Left kidney (tissue), 2 donors: ENCODE measurements around the gene COL25A1. TPM values are rescaled to one million over a fixed set of nuclear protein-coding genes. Genes with fewer than 3 reads are reported as not detected.
"Not testable (repeated sequence)": the region's sequence is repeated elsewhere in the genome, so short reads cannot be mapped to it uniquely, and the experiment has no call there.

Source experiments
- DNase-seq: peaks from one replicate; pipeline ENCODE4 v3.0.0-alpha.2; 2013
- polyA plus RNA-seq: library from polyadenylated mRNA; unstranded; fragments of 120-200 nt; gene quantifications from one replicate; pipeline ENCODE4 v1.2.1, GENCODE V29; 2013; ENCODE audit not compliant: insufficient read length

The COL25A1 gene
- polyA plus RNA-seq, 1 donor, result 19.6 TPM

GRCh38 chr4:109123951-109124350 is 178.5 kb downstream of the COL25A1 start:
- DNase-seq, result no peak

- no peak for DNase-seq
These were observed 180.9 kb downstream of the COL25A1 start for GRCh38 chr4:109121561-109121960.

GRCh38 chr4:109119852-109120251 is 182.6 kb downstream of the COL25A1 start:
- no peak for DNase-seq

GRCh38 chr4:109118635-109119034 is 183.8 kb downstream of the COL25A1 start:
- no peak for DNase-seq

GRCh38 chr4:109114501-109114900 is 188.0 kb downstream of the COL25A1 start:
- no peak for DNase-seq

GRCh38 chr4:109113521-109113920 is 188.9 kb downstream of the COL25A1 start:
- peak; percentile 15 for DNase-seq

GRCh38 chr4:109111031-109111430 is 191.4 kb downstream of the COL25A1 start:
- no peak for DNase-seq

- DNase-seq, result not testable (repeated sequence)
These were observed 194.2 kb downstream of the COL25A1 start for GRCh38 chr4:109108215-109108614.

GRCh38 chr4:109094056-109094455 is 208.4 kb downstream of the COL25A1 start:
- no peak for DNase-seq

GRCh38 chr4:109091727-109092409 is 210.6 kb downstream of the COL25A1 start:
- DNase-seq, result no peak

- no peak for DNase-seq
These were observed 218.5 kb downstream of the COL25A1 start for GRCh38 chr4:109083911-109084310.

- no peak for DNase-seq
These were observed 222.7 kb downstream of the COL25A1 start for GRCh38 chr4:109079731-109080130.

- DNase-seq, result no peak
These were observed 223.3 kb downstream of the COL25A1 start for GRCh38 chr4:109079201-109079600.

- DNase-seq, result no peak
These were observed 223.7 kb downstream of the COL25A1 start for GRCh38 chr4:109078724-109079123.

GRCh38 chr4:109077505-109077904 is 225.0 kb downstream of the COL25A1 start:
- no peak for DNase-seq

- DNase-seq, result not testable (repeated sequence)
These were observed 225.7 kb downstream of the COL25A1 start for GRCh38 chr4:109076709-109077108.

- no peak for DNase-seq
These were observed 226.8 kb downstream of the COL25A1 start for GRCh38 chr4:109075621-109076020.

GRCh38 chr4:109072595-109072994 is 229.9 kb downstream of the COL25A1 start:
- no peak for DNase-seq

GRCh38 chr4:109070677-109071076 is 231.8 kb downstream of the COL25A1 start:
- DNase-seq, result not testable (repeated sequence)

GRCh38 chr4:109067508-109068235 is 234.8 kb downstream of the COL25A1 start:
- DNase-seq, result no peak

- no peak for DNase-seq
These were observed 237.5 kb downstream of the COL25A1 start for GRCh38 chr4:109065006-109065405.

- no peak for DNase-seq
These were observed 249.2 kb downstream of the COL25A1 start for GRCh38 chr4:109053257-109053656.

- DNase-seq, result no peak
These were observed 249.6 kb downstream of the COL25A1 start for GRCh38 chr4:109052821-109053220.

GRCh38 chr4:109051054-109051453 is 251.4 kb downstream of the COL25A1 start:
- DNase-seq, result no peak
